CD14-positive monocyte (primary cell): ENCODE measurements around the gene SV2B. TPM values are rescaled to one million over a fixed set of nuclear protein-coding genes. Genes with fewer than 3 reads are reported as not detected.

ENCODE experiments used
- DNase-seq, 3 donors: peaks; one replicate each; pipeline ENCODE4 v3.0.0-alpha.2; 2011 to 2022
- H2AFZ ChIP-seq: 2 replicates; pipeline ENCODE4 v1.6.0; 2012; ENCODE audit warnings: mild to moderate bottlenecking, low read depth, low read length, inconsistent platforms; ENCODE audit not compliant: insufficient read depth, poor library complexity, severe bottlenecking
- H3K27ac ChIP-seq, 2 donors: 1 replicate in 1 of 2; 2 replicates in 1 of 2; pipeline ENCODE4 v1.5.1; 2012 to 2013; ENCODE audit warnings: low read length in 2 of 2, control low read depth in 1 of 2, inconsistent platforms in 1 of 2, low read depth in 1 of 2, mild to moderate bottlenecking in 1 of 2
- H3K27me3 ChIP-seq, 2 donors: one replicate each; pipeline versions ENCODE4 v1.6.0 to v1.6.1; 2011 to 2013; ENCODE audit warnings: low read length in 2 of 2; ENCODE audit not compliant: control insufficient read depth in 2 of 2, insufficient read depth in 2 of 2
- H3K36me3 ChIP-seq, 2 donors: replicated peaks in 1 of 2; 1 replicate in 1 of 2; 2 replicates in 1 of 2; pipeline versions ENCODE4 v1.5.1 to v1.6.1; 2012 to 2013; ENCODE audit warnings: low read length in 2 of 2, control low read depth in 1 of 2, inconsistent platforms in 1 of 2, mild to moderate bottlenecking in 1 of 2; ENCODE audit not compliant: insufficient read depth in 2 of 2, control insufficient read depth in 1 of 2
- H3K4me1 ChIP-seq, 2 donors: 1 replicate in 1 of 2; 2 replicates in 1 of 2; pipeline versions ENCODE4 v1.5.1 to v1.6.1; 2012 to 2013; ENCODE audit warnings: low read length in 2 of 2, control low read depth in 1 of 2, inconsistent platforms in 1 of 2, mild to moderate bottlenecking in 1 of 2, moderate library complexity in 1 of 2; ENCODE audit not compliant: insufficient read depth in 2 of 2, control insufficient read depth in 1 of 2
- H3K4me2 ChIP-seq: replicated peaks from 2 replicates; pipeline ENCODE3; 2012; ENCODE audit warnings: low read length, moderate library complexity, mild to moderate bottlenecking; ENCODE audit not compliant: poor library complexity, severe bottlenecking; ENCODE audit errors: extremely low read depth
- H3K4me3 ChIP-seq, 3 experiments: fragments of 200-600 bp in 1 of 3; sonication (generic) in 1 of 3; replicated peaks in 1 of 3; 1 replicate in 2 of 3; 2 replicates in 1 of 3; pipeline ENCODE4 v1.5.1; 2011 to 2013; ENCODE audit warnings: low read length in 3 of 3, mild to moderate bottlenecking in 3 of 3, control low read depth in 2 of 3, low read depth in 2 of 3, inconsistent platforms in 1 of 3, moderate library complexity in 1 of 3
- H3K79me2 ChIP-seq: 2 replicates; pipeline ENCODE4 v1.6.0; 2012; ENCODE audit warnings: mild to moderate bottlenecking, control low read depth, inconsistent platforms, low read length, moderate library complexity; ENCODE audit not compliant: insufficient read depth
- H3K9ac ChIP-seq: 2 replicates; pipeline ENCODE4 v1.6.0; 2017; ENCODE audit warnings: low read length, mild to moderate bottlenecking; ENCODE audit not compliant: insufficient read depth, poor library complexity, severe bottlenecking
- H3K9me3 ChIP-seq, 2 donors: replicated peaks in 1 of 2; 1 replicate in 1 of 2; 2 replicates in 1 of 2; pipeline versions ENCODE4 v1.5.1 to v1.6.1; 2012 to 2013; ENCODE audit warnings: low read length in 2 of 2, control low read depth in 1 of 2; ENCODE audit not compliant: control insufficient read depth in 1 of 2, insufficient read depth in 1 of 2
- H4K20me1 ChIP-seq: 2 replicates; pipeline ENCODE4 v1.6.0; 2012; ENCODE audit warnings: mild to moderate bottlenecking, low read length, control low read depth, moderate library complexity; ENCODE audit not compliant: insufficient read depth
- H3K27ac Mint-ChIP-seq, 7 donors: one replicate each; pipeline ENCODE4 v1.8.0; 2020; ENCODE audit warnings: mild to moderate bottlenecking in 7 of 7, mixed read lengths in 7 of 7, moderate library complexity in 6 of 7, inconsistent platforms in 2 of 7
- H3K27me3 Mint-ChIP-seq, 3 donors: one replicate each; pipeline ENCODE4 v1.8.0; 2021 to 2022; ENCODE audit warnings: low read depth in 3 of 3, mild to moderate bottlenecking in 3 of 3, mixed read lengths in 3 of 3, moderate library complexity in 3 of 3, inconsistent platforms in 1 of 3
- H3K36me3 Mint-ChIP-seq, 2 donors: one replicate each; pipeline ENCODE4 v1.8.0; 2020; ENCODE audit warnings: mixed read lengths in 2 of 2, inconsistent platforms in 1 of 2, mild to moderate bottlenecking in 1 of 2
- H3K4me1 Mint-ChIP-seq: one replicate; pipeline ENCODE4 v1.8.0; 2020; ENCODE audit warnings: mild to moderate bottlenecking, mixed read lengths
- H3K4me3 Mint-ChIP-seq, 2 donors: one replicate each; pipeline ENCODE4 v1.8.0; 2020; ENCODE audit warnings: mild to moderate bottlenecking in 2 of 2, mixed read lengths in 2 of 2, moderate library complexity in 1 of 2
- H3K9me3 Mint-ChIP-seq, 7 donors: one replicate each; pipeline ENCODE4 v1.8.0; 2020 to 2022; ENCODE audit warnings: mixed read lengths in 7 of 7, mild to moderate bottlenecking in 6 of 7, moderate library complexity in 6 of 7, inconsistent platforms in 2 of 7
- WGBS: methylation state at CpG from one replicate; pipeline ENCODE4 v1.1.5; 2013; ENCODE audit warnings: missing lambda C conversion rate; ENCODE audit not compliant: insufficient coverage; 5-methylcytosine and 5-hydroxymethylcytosine counted together
- intact Hi-C, 2 donors: fragments of 100-400 bp; cut with micrococcal nuclease; formaldehyde crosslinking; loops; one replicate each; pipeline versions ENCODE4 v1.15.0 to v1.15.1; 2023
- polyA plus RNA-seq, 3 donors: library from polyadenylated mRNA; depleted of rRNA in 1 of 3; unstranded in 2 of 3; stranded (reverse) in 1 of 3; fragments of 300-500 nt in 2 of 3; fragments of >200 nt in 1 of 3; fragmentation: Illumina TruSeq in 2 of 3; gene quantifications; 1 replicate in 2 of 3; 2 replicates in 1 of 3; pipeline ENCODE4 v1.2.3, GENCODE V29; 2012 to 2021
- TF ChIP-seq, protein P1 (sequence below): fragments of 200-600 bp; IDR thresholded peaks from one replicate; pipeline ENCODE4 v1.8.0; 2022; ENCODE audit warnings: antibody characterized with exemption, mild to moderate bottlenecking

SV2B gene
- polyA plus RNA-seq, 3 donors: not detected

DNA sequence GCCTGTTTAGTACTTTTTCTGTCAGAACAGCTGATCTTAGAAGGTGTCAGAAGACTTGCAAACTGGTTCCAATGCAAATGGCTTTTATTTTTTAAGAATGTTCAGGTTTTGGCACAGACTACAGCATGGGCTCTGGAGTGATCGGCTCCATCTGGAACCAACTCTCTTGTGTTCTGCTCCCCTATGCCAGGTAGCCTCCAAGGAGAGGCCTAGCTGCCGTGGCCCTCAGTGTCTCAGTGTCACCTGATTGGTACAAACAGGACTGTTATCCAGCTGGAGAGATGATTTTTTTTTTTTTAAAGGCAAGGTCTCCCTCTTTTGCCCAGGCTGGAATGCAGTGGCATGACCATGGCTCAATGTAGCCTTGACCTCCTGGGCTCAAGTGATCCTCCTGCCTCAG, 183.1 kb downstream of the SV2B start:
- Mint-ChIP-seq H3K36me3 (no peaks in the 10 kb centered on the region), H3K4me1 (no peaks in the 10 kb centered on the region), H3K27ac (no peak overlapping the region), H3K9me3 (peaks cover 0 to 3% (median 0%) of the 10 kb centered on the region in 7 donors), H3K4me3 (no peak overlapping the region), H3K27me3 (peaks cover 0 to 2% (median 0%) of the 10 kb centered on the region in 3 donors)
- WGBS: 86% methylated on average over 1 of the region's 2 CpGs
- Histone ChIP-seq H3K4me3 (no peak overlapping the region), H3K79me2 (no peaks in the 10 kb centered on the region), H3K9me3 (peaks cover 0 to 3% of the 10 kb centered on the region in 2 donors), H3K36me3 (no peaks in the 10 kb centered on the region), H4K20me1 (no peaks in the 10 kb centered on the region), H3K9ac (no peak overlapping the region), H3K27ac (no peak overlapping the region), H3K4me1 (no peaks in the 10 kb centered on the region), H3K27me3 (no peaks in the 10 kb centered on the region), H2AFZ (no peak overlapping the region), H3K4me2 (no peak overlapping the region)
- intact Hi-C loops: no loop called here
- TF ChIP-seq, protein P1, sequence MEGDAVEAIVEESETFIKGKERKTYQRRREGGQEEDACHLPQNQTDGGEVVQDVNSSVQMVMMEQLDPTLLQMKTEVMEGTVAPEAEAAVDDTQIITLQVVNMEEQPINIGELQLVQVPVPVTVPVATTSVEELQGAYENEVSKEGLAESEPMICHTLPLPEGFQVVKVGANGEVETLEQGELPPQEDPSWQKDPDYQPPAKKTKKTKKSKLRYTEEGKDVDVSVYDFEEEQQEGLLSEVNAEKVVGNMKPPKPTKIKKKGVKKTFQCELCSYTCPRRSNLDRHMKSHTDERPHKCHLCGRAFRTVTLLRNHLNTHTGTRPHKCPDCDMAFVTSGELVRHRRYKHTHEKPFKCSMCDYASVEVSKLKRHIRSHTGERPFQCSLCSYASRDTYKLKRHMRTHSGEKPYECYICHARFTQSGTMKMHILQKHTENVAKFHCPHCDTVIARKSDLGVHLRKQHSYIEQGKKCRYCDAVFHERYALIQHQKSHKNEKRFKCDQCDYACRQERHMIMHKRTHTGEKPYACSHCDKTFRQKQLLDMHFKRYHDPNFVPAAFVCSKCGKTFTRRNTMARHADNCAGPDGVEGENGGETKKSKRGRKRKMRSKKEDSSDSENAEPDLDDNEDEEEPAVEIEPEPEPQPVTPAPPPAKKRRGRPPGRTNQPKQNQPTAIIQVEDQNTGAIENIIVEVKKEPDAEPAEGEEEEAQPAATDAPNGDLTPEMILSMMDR: no peak
- no peak for DNase-seq

DNA sequence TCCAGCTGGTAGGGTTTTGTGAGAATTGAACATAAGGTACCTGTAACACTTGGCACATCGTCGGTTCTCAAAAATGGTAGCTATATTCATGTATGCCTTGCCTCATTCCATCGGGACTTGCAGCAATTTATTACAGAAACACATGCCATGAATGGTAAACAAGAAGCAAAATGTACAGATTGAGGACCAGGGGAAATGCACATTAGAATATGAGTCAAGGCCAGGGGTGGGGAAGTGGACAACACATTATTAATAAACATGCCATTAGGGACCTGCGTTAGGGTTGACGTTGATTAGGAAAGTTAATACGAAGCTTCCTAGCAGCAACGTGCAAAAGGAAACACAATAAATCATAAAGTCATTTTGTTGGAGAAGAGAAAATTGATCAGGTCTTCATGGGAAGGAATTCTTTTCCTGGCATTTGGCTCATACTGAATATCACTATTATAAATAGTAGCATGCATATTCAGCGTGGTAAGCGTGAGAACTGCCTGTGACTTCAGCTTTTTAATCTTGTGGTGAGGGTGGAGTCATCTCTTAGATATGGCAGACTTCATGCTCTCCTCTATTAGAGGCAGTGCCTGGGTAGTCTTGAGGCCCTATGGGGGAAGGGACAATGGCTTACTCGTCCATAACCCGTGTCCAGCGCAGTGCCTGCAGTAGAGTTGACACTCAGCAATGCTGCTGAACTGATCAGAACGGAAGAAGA, 184.9 kb downstream of the SV2B start:
- no peak overlapping the region for H3K27ac ChIP-seq
- H4K20me1 ChIP-seq: no peaks in the 10 kb centered on the region
- no peak overlapping the region for H3K4me3 ChIP-seq
- peaks cover 9% of the 10 kb centered on the region for H3K4me1 Mint-ChIP-seq
- H3K9me3 Mint-ChIP-seq: no peaks in the 10 kb centered on the region
- intact Hi-C loops: no loop called here
- H3K36me3 Mint-ChIP-seq: no peaks in the 10 kb centered on the region
- no peaks in the 10 kb centered on the region for H3K9me3 ChIP-seq
- no peak overlapping the region for H3K4me2 ChIP-seq
- no peak overlapping the region for H3K27ac Mint-ChIP-seq
- H3K27me3 ChIP-seq: no peaks in the 10 kb centered on the region
- no peaks in the 10 kb centered on the region for H3K79me2 ChIP-seq
- H3K36me3 ChIP-seq: no peaks in the 10 kb centered on the region
- DNase-seq: no peak
- H3K4me3 Mint-ChIP-seq: no peak overlapping the region
- WGBS: 94% methylated on average over 4 of the region's 13 CpGs
- no peak overlapping the region for H2AFZ ChIP-seq
- TF ChIP-seq, protein P1: no peak
- H3K4me1 ChIP-seq: peaks cover 0 to 4% of the 10 kb centered on the region in 2 donors
- H3K9ac ChIP-seq: no peak overlapping the region
- H3K27me3 Mint-ChIP-seq: peaks cover 0 to 4% (median 0%) of the 10 kb centered on the region in 3 donors
